ENCODE results near the gene ELF2.

ELF2 gene

DNA sequence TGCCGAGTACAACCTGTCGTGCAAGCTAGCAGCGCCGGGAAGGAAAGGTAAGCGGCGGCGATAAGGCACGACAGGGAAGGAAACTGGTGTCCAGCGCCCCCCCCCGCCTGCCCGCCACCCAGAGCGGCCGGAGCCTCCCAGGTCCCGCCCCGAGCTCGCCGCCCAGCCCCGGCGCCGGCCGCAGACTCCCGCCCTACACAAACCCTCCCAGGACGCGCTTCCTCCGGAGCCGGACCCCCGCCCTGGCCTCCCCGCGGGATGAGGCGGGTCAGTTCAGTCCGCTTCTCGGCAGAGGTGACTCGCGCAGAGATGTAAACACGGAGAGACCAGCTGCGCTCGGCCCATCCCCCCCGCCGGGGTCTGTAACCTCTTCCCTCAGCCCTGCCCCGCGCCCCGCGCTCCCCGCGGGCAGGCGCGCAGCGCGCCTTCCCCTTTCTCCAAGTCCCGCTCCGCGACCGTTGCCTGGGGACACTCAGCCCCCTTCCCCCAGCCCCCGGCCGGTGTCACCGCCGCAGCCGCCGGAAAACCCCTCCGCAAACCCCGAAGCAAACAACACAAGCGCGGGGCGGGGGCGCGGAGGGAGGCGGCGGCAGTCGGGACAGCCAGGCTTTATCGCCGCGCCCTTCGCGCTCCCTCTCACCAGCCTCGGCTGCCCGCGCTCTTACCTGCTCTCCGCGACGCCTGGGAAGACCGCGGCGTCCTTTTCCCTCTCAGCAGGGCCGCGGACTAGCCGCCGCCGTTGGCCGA is 543 bp downstream of the ELF2 start (continued):
- TF ChIP-seq ZNF837 (tag by site-specific recombination; IDR thresholded peaks at IDR 0.05), result no peak; the same call in 1 of the 2 replicates
- TF ChIP-seq, protein P1, sequence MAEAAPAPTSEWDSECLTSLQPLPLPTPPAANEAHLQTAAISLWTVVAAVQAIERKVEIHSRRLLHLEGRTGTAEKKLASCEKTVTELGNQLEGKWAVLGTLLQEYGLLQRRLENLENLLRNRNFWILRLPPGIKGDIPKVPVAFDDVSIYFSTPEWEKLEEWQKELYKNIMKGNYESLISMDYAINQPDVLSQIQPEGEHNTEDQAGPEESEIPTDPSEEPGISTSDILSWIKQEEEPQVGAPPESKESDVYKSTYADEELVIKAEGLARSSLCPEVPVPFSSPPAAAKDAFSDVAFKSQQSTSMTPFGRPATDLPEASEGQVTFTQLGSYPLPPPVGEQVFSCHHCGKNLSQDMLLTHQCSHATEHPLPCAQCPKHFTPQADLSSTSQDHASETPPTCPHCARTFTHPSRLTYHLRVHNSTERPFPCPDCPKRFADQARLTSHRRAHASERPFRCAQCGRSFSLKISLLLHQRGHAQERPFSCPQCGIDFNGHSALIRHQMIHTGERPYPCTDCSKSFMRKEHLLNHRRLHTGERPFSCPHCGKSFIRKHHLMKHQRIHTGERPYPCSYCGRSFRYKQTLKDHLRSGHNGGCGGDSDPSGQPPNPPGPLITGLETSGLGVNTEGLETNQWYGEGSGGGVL (tag by site-specific recombination; IDR thresholded peaks at IDR 0.05), result peak; percentile 51; the same call in 1 of the 2 replicates
- TF ChIP-seq ZNF341 (tag by site-specific recombination; IDR thresholded peaks at IDR 0.05; ENCODE audit: low read depth), result peak; percentile 99
- TF ChIP-seq, protein P2, sequence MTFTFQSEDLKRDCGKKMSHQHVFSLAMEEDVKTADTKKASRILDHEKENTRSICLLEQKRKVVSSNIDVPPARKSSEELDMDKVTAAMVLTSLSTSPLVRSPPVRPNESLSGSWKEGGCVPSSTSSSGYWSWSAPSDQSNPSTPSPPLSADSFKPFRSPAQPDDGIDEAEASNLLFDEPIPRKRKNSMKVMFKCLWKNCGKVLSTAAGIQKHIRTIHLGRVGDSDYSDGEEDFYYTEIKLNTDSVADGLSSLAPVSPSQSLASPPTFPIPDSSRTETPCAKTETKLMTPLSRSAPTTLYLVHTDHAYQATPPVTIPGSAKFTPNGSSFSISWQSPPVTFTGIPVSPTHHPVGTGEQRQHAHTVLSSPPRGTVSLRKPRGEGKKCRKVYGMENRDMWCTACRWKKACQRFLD (tag by site-specific recombination; IDR thresholded peaks at IDR 0.05), result no peak
- no peak for TF ChIP-seq ZNF610 (tag by site-specific recombination; IDR thresholded peaks at IDR 0.05; ENCODE audit: borderline replicate concordance)
- no peak for TF ChIP-seq ZNF140 (tag by site-specific recombination; IDR thresholded peaks at IDR 0.05)
- TF ChIP-seq ZNF621 (tag by site-specific recombination; IDR thresholded peaks at IDR 0.05), result no peak
- peak; percentile 74; the same call in 1 of the 2 replicates for TF ChIP-seq ZBTB20 (tag by site-specific recombination; IDR thresholded peaks at IDR 0.05)
- TF ChIP-seq ZNF19 (tag by site-specific recombination; IDR thresholded peaks at IDR 0.05; ENCODE audit: low read depth), result no peak
- TF ChIP-seq ZBTB26 (tag by site-specific recombination; optimal IDR thresholded peaks at IDR 0.05), result peak; percentile 93
- TF ChIP-seq BCL11B (tag by site-specific recombination; IDR thresholded peaks at IDR 0.05; ENCODE audit: low read depth), result no peak; the same call in 1 of the 2 replicates
- TF ChIP-seq, protein P3, sequence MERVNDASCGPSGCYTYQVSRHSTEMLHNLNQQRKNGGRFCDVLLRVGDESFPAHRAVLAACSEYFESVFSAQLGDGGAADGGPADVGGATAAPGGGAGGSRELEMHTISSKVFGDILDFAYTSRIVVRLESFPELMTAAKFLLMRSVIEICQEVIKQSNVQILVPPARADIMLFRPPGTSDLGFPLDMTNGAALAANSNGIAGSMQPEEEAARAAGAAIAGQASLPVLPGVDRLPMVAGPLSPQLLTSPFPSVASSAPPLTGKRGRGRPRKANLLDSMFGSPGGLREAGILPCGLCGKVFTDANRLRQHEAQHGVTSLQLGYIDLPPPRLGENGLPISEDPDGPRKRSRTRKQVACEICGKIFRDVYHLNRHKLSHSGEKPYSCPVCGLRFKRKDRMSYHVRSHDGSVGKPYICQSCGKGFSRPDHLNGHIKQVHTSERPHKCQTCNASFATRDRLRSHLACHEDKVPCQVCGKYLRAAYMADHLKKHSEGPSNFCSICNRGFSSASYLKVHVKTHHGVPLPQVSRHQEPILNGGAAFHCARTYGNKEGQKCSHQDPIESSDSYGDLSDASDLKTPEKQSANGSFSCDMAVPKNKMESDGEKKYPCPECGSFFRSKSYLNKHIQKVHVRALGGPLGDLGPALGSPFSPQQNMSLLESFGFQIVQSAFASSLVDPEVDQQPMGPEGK (tag by site-specific recombination; IDR thresholded peaks at IDR 0.05), result peak; percentile 94
- peak; percentile 35; the same call in 1 of the 2 replicates for TF ChIP-seq ZNF391 (tag by site-specific recombination; IDR thresholded peaks at IDR 0.05; ENCODE audit: borderline replicate concordance, low read depth)
- no peak for TF ChIP-seq PRDM2 (tag by site-specific recombination; IDR thresholded peaks at IDR 0.05; ENCODE audit: borderline replicate concordance)
- TF ChIP-seq SP7 (tag by site-specific recombination; IDR thresholded peaks at IDR 0.05), result peak; percentile 60; the same call in 1 of the 2 replicates
- TF ChIP-seq, protein P4, sequence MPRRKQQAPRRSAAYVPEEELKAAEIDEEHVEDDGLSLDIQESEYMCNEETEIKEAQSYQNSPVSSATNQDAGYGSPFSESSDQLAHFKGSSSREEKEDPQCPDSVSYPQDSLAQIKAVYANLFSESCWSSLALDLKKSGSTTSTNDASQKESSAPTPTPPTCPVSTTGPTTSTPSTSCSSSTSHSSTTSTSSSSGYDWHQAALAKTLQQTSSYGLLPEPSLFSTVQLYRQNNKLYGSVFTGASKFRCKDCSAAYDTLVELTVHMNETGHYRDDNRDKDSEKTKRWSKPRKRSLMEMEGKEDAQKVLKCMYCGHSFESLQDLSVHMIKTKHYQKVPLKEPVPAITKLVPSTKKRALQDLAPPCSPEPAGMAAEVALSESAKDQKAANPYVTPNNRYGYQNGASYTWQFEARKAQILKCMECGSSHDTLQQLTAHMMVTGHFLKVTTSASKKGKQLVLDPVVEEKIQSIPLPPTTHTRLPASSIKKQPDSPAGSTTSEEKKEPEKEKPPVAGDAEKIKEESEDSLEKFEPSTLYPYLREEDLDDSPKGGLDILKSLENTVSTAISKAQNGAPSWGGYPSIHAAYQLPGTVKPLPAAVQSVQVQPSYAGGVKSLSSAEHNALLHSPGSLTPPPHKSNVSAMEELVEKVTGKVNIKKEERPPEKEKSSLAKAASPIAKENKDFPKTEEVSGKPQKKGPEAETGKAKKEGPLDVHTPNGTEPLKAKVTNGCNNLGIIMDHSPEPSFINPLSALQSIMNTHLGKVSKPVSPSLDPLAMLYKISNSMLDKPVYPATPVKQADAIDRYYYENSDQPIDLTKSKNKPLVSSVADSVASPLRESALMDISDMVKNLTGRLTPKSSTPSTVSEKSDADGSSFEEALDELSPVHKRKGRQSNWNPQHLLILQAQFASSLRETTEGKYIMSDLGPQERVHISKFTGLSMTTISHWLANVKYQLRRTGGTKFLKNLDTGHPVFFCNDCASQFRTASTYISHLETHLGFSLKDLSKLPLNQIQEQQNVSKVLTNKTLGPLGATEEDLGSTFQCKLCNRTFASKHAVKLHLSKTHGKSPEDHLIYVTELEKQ (tag by site-specific recombination; IDR thresholded peaks at IDR 0.05; ENCODE audit: borderline replicate concordance), result no peak
- no peak for TF ChIP-seq ZNF473 (tag by site-specific recombination; IDR thresholded peaks at IDR 0.05)
- no peak; the same call in 1 of the 2 replicates for TF ChIP-seq CTCF (tag by site-specific recombination; IDR thresholded peaks at IDR 0.05)
- no peak for TF ChIP-seq SETDB1 (IDR thresholded peaks at IDR 0.05; ENCODE audit: insufficient read length, low read length)
- no peak for TF ChIP-seq TRIM28 (IDR thresholded peaks at IDR 0.05; ENCODE audit: borderline replicate concordance, low read length)
